Stimulated activated effector memory CD8-positive, alpha-beta T cell treated with anti-CD3 and anti-CD28 coated beads, Interleukin-12 subunit alpha, Interleukin-12 subunit beta, amount 100 ng/mL, for 72 hours (primary cell): ENCODE data around the gene SCGB3A1.

Experiments used
- ATAC-seq: fragments of 150-1000 bp; cut with Tn5 transposase; 2 replicates; pipeline ENCODE4 v1.10.0; 2021
- DNase-seq, 2 donors: peaks; one replicate each; pipeline ENCODE4 v3.0.0; 2021 to 2022; ENCODE audit warnings: low spot score in 2 of 2
- H3K27ac Mint-ChIP-seq: one replicate; pipeline ENCODE4 v1.8.0; 2022; ENCODE audit warnings: mild to moderate bottlenecking, mixed read lengths
- H3K36me3 Mint-ChIP-seq: one replicate; pipeline ENCODE4 v1.8.0; 2022; ENCODE audit warnings: mild to moderate bottlenecking, mixed read lengths
- H3K4me1 Mint-ChIP-seq: one replicate; pipeline ENCODE4 v1.8.0; 2022; ENCODE audit warnings: mixed read lengths
- H3K4me3 Mint-ChIP-seq: one replicate; pipeline ENCODE4 v1.8.0; 2022; ENCODE audit warnings: mild to moderate bottlenecking, mixed read lengths
- H3K9me3 Mint-ChIP-seq: one replicate; pipeline ENCODE4 v1.8.0; 2022; ENCODE audit warnings: mixed read lengths

The SCGB3A1 gene

GRCh38 chr5:180591311-180591887 lies at the start of gene SCGB3A1:
Gene SCGB3A1 (minus strand): TSS chr5:180591499. CDS start chr5:180591462, 37 bp downstream.
- Mint-ChIP-seq H3K27ac (no peak within 1 kb of the TSS), H3K4me1 (peaks cover 6% of the 10 kb centered on the region), H3K36me3 (no peaks in the 10 kb centered on the region), H3K4me3 (peak within 1 kb of the TSS; percentile 47), H3K9me3 (no peaks in the 10 kb centered on the region)
- no peak for DNase-seq
- no peak for ATAC-seq

GRCh38 chr5:180640611-180640860 lies 49.2 kb upstream of the SCGB3A1 start:
- Mint-ChIP-seq H3K9me3 (no peaks in the 10 kb centered on the region), H3K4me1 (peaks cover 33% of the 10 kb centered on the region), H3K4me3 (no peak overlapping the region), H3K27ac (no peak overlapping the region), H3K36me3 (no peaks in the 10 kb centered on the region)
- DNase-seq = no peak
- no peak for ATAC-seq

GRCh38 chr5:180639741-180640610 lies 48.7 kb upstream of the SCGB3A1 start:
- DNase-seq (no peak), ATAC-seq (no peak)
- Mint-ChIP-seq H3K4me1 (peaks cover 30% of the 10 kb centered on the region), H3K4me3 (no peak overlapping the region), H3K36me3 (no peaks in the 10 kb centered on the region), H3K27ac (peak overlapping the region; percentile 3), H3K9me3 (no peaks in the 10 kb centered on the region)

GRCh38 chr5:180639287-180639686 lies 48.0 kb upstream of the SCGB3A1 start:
- H3K36me3 Mint-ChIP-seq = no peaks in the 10 kb centered on the region
- H3K4me1 Mint-ChIP-seq = peaks cover 26% of the 10 kb centered on the region
- H3K27ac Mint-ChIP-seq = peak overlapping the region; percentile 3
- H3K9me3 Mint-ChIP-seq = no peaks in the 10 kb centered on the region
- no peak for ATAC-seq
- DNase-seq = no peak
- H3K4me3 Mint-ChIP-seq = no peak overlapping the region

- DNase-seq = no peak
- peak overlapping the region; percentile 70 for H3K27ac Mint-ChIP-seq
Measured at GRCh38 chr5:180637962-180638680, 46.8 kb upstream of the SCGB3A1 start.

GRCh38 chr5:180636403-180637075 lies 45.2 kb upstream of the SCGB3A1 start:
- ATAC-seq = no peak
- DNase-seq = no peak
- Mint-ChIP-seq H3K36me3 (no peaks in the 10 kb centered on the region), H3K4me3 (no peak overlapping the region), H3K27ac (no peak overlapping the region), H3K9me3 (no peaks in the 10 kb centered on the region), H3K4me1 (peaks cover 31% of the 10 kb centered on the region)

More at GRCh38 chr5:180637962-180638680, 46.8 kb upstream of the SCGB3A1 start:
- Mint-ChIP-seq H3K4me3 (no peak overlapping the region), H3K36me3 (no peaks in the 10 kb centered on the region), H3K4me1 (peaks cover 28% of the 10 kb centered on the region), H3K9me3 (no peaks in the 10 kb centered on the region)
- no peak for ATAC-seq

GRCh38 chr5:180636016-180636402 lies 44.7 kb upstream of the SCGB3A1 start:
- DNase-seq (no peak), ATAC-seq (no peak)
- Mint-ChIP-seq H3K27ac (no peak overlapping the region), H3K4me1 (peaks cover 31% of the 10 kb centered on the region), H3K36me3 (no peaks in the 10 kb centered on the region), H3K9me3 (no peaks in the 10 kb centered on the region), H3K4me3 (no peak overlapping the region)

GRCh38 chr5:180633283-180634177 lies 42.2 kb upstream of the SCGB3A1 start:
- Mint-ChIP-seq H3K4me3 (no peak overlapping the region), H3K9me3 (no peaks in the 10 kb centered on the region), H3K4me1 (peaks cover 25% of the 10 kb centered on the region), H3K36me3 (no peaks in the 10 kb centered on the region), H3K27ac (peak overlapping the region; percentile 26)
- DNase-seq (no peak), ATAC-seq (no peak)

- peaks cover 25% of the 10 kb centered on the region for H3K4me1 Mint-ChIP-seq
- DNase-seq (no peak), ATAC-seq (no peak)
- H3K36me3 Mint-ChIP-seq = no peaks in the 10 kb centered on the region
- H3K9me3 Mint-ChIP-seq = no peaks in the 10 kb centered on the region
- no peak overlapping the region for H3K4me3 Mint-ChIP-seq
- H3K27ac Mint-ChIP-seq = no peak overlapping the region
Measured at GRCh38 chr5:180632768-180633167, 41.5 kb upstream of the SCGB3A1 start.

GRCh38 chr5:180631549-180632383 lies 40.5 kb upstream of the SCGB3A1 start:
- DNase-seq = no peak
- ATAC-seq = no peak
- Mint-ChIP-seq H3K4me3 (no peak overlapping the region), H3K36me3 (no peaks in the 10 kb centered on the region), H3K9me3 (no peaks in the 10 kb centered on the region), H3K4me1 (peaks cover 22% of the 10 kb centered on the region), H3K27ac (no peak overlapping the region)

GRCh38 chr5:180630426-180630825 lies 39.1 kb upstream of the SCGB3A1 start:
- no peaks in the 10 kb centered on the region for H3K9me3 Mint-ChIP-seq
- no peak for ATAC-seq

GRCh38 chr5:180629831-180630382 lies 38.6 kb upstream of the SCGB3A1 start:
- no peak for ATAC-seq
- Mint-ChIP-seq H3K9me3 (no peaks in the 10 kb centered on the region), H3K4me1 (peaks cover 19% of the 10 kb centered on the region), H3K36me3 (no peaks in the 10 kb centered on the region), H3K4me3 (no peak overlapping the region), H3K27ac (no peak overlapping the region)
- DNase-seq = no peak

More at GRCh38 chr5:180630426-180630825, 39.1 kb upstream of the SCGB3A1 start:
- H3K4me1 Mint-ChIP-seq = peaks cover 14% of the 10 kb centered on the region
- H3K36me3 Mint-ChIP-seq = no peaks in the 10 kb centered on the region
- no peak overlapping the region for H3K4me3 Mint-ChIP-seq
- no peak overlapping the region for H3K27ac Mint-ChIP-seq
- no peak for DNase-seq

GRCh38 chr5:180628827-180629750 lies 37.8 kb upstream of the SCGB3A1 start:
- Mint-ChIP-seq H3K9me3 (no peaks in the 10 kb centered on the region), H3K27ac (no peak overlapping the region), H3K4me1 (peaks cover 19% of the 10 kb centered on the region), H3K36me3 (no peaks in the 10 kb centered on the region), H3K4me3 (no peak overlapping the region)
- ATAC-seq (no peak), DNase-seq (no peak)
